Raji (cell line): Measurements from ENCODE around the gene KLRF1.
A peak's percentile ranks its signal among the peaks of the same experiment; 100 is the strongest.

Source experiments
- POLR2A ChIP-seq: IDR thresholded peaks from 2 replicates; pipeline ENCODE4 v1.6.1; 2011; ENCODE audit warnings: low read depth, low read length, control low read depth; ENCODE audit not compliant: insufficient read depth

Gene KLRF1

GRCh38 chr12:9843407-9843806 is 16.1 kb downstream of the KLRF1 start:
- TF ChIP-seq POLR2A = no peak

- TF ChIP-seq POLR2A = no peak
Observed at GRCh38 chr12:9848899-9849298, 21.6 kb downstream of the KLRF1 start.

- TF ChIP-seq POLR2A = no peak
Observed at GRCh38 chr12:9851050-9851449, 23.8 kb downstream of the KLRF1 start.

- no peak for TF ChIP-seq POLR2A
Observed at GRCh38 chr12:9851927-9852326, 24.6 kb downstream of the KLRF1 start.

GRCh38 chr12:9856151-9856550 is 28.9 kb downstream of the KLRF1 start:
- TF ChIP-seq POLR2A = no peak

- TF ChIP-seq POLR2A = no peak
Observed at GRCh38 chr12:9856894-9857293, 29.6 kb downstream of the KLRF1 start.

GRCh38 chr12:9858135-9858534 is 30.9 kb downstream of the KLRF1 start:
- no peak for TF ChIP-seq POLR2A

GRCh38 chr12:9864913-9865675 is 37.8 kb downstream of the KLRF1 start:
- TF ChIP-seq POLR2A = no peak

- TF ChIP-seq POLR2A = no peak
Observed at GRCh38 chr12:9866860-9867269, 39.6 kb downstream of the KLRF1 start.

- no peak for TF ChIP-seq POLR2A
Observed at GRCh38 chr12:9867531-9867930, 40.2 kb downstream of the KLRF1 start.

- TF ChIP-seq POLR2A = no peak
Observed at GRCh38 chr12:9868311-9868801, 41.1 kb downstream of the KLRF1 start.

GRCh38 chr12:9868951-9869306 is 41.6 kb downstream of the KLRF1 start:
- no peak for TF ChIP-seq POLR2A

GRCh38 chr12:9869307-9870161 is 42.3 kb downstream of the KLRF1 start, which contains the start of gene CLEC2B:
CLEC2B (minus strand) TSS chr12:9869354.
- TF ChIP-seq POLR2A = peak; percentile 40; the same call in 1 of the 2 replicates

GRCh38 chr12:9870286-9870866 is 43.1 kb downstream of the KLRF1 start:
- no peak for TF ChIP-seq POLR2A

GRCh38 chr12:9872162-9872561 is 44.9 kb downstream of the KLRF1 start:
- TF ChIP-seq POLR2A = no peak

- TF ChIP-seq POLR2A = no peak
Observed at GRCh38 chr12:9872742-9873141, 45.5 kb downstream of the KLRF1 start.

- TF ChIP-seq POLR2A = no peak
Observed at GRCh38 chr12:9880532-9881078, 53.3 kb downstream of the KLRF1 start.
